Aorta (tissue), 5 donors: ENCODE results near the gene STK32B. TPM values are rescaled to one million over a fixed set of nuclear protein-coding genes. Genes with fewer than 3 reads are reported as not detected.

Experiments used
- ATAC-seq: fragments of 200-7000 bp; cut with Tn5 transposase; one replicate; pipeline ENCODE4 v1.9.1; 2022; ENCODE audit warnings: moderate library complexity; ENCODE audit not compliant: low FRiP score
- DNase-seq, 2 donors: peaks; one replicate each; pipeline ENCODE4 v3.0.0-alpha.2; 2020
- H3K27ac ChIP-seq, 2 donors: one replicate each; pipeline ENCODE4 v1.5.1; 2013; ENCODE audit warnings: low read length in 2 of 2, mild to moderate bottlenecking in 2 of 2, moderate library complexity in 2 of 2, control low read depth in 1 of 2, inconsistent platforms in 1 of 2, low read depth in 1 of 2
- H3K27me3 ChIP-seq, 2 donors: one replicate each; pipeline ENCODE4 v1.6.1; 2013; ENCODE audit warnings: control low read depth in 1 of 2, low read length in 1 of 2, mild to moderate bottlenecking in 1 of 2, moderate library complexity in 1 of 2; ENCODE audit not compliant: insufficient read depth in 2 of 2, control insufficient read depth in 1 of 2
- H3K36me3 ChIP-seq, 2 donors: one replicate each; pipeline ENCODE4 v1.6.1; 2013; ENCODE audit warnings: control low read depth in 1 of 2, low read length in 1 of 2, mild to moderate bottlenecking in 1 of 2; ENCODE audit not compliant: insufficient read depth in 2 of 2, control insufficient read depth in 1 of 2
- H3K4me1 ChIP-seq, 2 donors: one replicate each; pipeline ENCODE4 v1.6.1; 2013; ENCODE audit warnings: low read length in 2 of 2, control low read depth in 1 of 2, mild to moderate bottlenecking in 1 of 2, moderate library complexity in 1 of 2; ENCODE audit not compliant: insufficient read depth in 2 of 2, control insufficient read depth in 1 of 2
- H3K4me3 ChIP-seq, 2 donors: one replicate each; pipeline ENCODE4 v1.5.1; 2013; ENCODE audit warnings: low read length in 2 of 2, control low read depth in 1 of 2, mild to moderate bottlenecking in 1 of 2
- H3K9me3 ChIP-seq: one replicate; pipeline ENCODE4 v1.6.1; 2013; ENCODE audit warnings: mild to moderate bottlenecking, low read length; ENCODE audit not compliant: control insufficient read depth
- WGBS, 2 donors: extraction: QIAGEN DNeasy Blood & Tissue Kit; methylation state at CpG; one replicate each; pipeline ENCODE4 v1.1.7; 2013; 5-methylcytosine and 5-hydroxymethylcytosine counted together
- intact Hi-C, 2 donors: fragments of 100-400 bp; cut with DNase I; formaldehyde crosslinking; loops; one replicate each; pipeline versions ENCODE4 v1.14.2 to v1.15.0; 2022
- polyA plus RNA-seq, 2 donors: library from polyadenylated mRNA; stranded (reverse); fragments of 200-250 nt; gene quantifications; one replicate each; pipeline ENCODE4 v1.2.3, GENCODE V29; 2013
- total RNA-seq, 2 donors: library from RNA; stranded (reverse); fragmentation: NEBNext Ultra II Directional; extraction: Animal tissue kit (Norgen Biotek cat#: 25700); gene quantifications; one replicate each; pipeline ENCODE4 v1.2.1, GENCODE V29; 2021
- donor health status: healthy with polysubstance abuse.
- donor health status: Bipolar disorder and iron deficiency.
- donor health status: DM: no; HTN: no; CAD: no.
- donor health status: DM: no; HTN: no; CAD: no.
- donor health status: DM: yes; HTN: yes; CAD: no.

Gene STK32B
- total and polyA plus RNA-seq, 4 donors = 0.63 to 4.1 (median 1.9) TPM

DNA sequence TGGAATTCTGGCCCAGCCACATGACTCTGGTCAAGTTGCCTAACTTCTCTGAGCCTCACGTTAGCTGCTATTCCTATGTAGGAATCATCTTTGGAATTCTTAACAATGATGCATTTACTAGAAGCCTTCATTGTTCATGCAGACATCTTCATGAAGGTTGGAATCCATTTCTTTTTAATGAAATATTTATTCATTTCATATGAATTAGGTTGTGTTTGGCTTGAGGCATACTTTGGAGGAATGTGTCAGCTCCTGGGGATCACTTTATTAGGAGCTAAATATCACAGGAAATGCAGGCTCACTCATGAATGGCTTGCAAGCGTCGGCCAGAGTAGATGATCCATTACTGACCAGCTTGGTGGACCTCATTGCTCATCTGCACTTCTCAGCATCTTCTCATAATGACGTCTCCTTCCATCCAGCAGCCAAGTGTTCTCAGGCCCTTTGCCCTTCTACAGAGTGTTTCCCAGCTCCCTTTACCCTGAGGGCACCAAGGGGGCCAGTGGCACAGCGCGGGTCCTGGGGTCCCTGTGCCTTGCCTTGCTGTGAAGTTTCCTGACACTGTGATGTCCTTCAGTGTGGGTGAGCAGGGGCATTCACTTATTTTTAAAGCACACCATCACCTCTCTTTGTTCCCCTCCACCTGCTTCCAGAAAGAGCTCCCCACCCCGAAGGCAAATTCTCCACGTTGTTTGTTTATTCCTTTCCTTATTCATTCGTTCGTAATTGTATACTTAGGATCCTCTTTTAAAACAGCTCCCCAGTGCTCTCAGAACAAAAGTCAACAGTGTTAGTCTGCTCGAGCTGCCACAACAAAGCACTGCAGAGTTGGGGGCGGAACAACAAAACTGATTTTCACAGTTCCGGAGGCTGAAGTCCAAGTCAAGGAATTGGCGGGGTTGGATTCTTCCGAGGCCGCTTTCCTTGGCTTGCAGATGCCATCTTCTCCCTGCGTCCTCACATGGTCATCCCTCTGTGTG, 106.8 kb downstream of the STK32B start:
- no peak overlapping the region for H3K4me3 ChIP-seq
- no peaks in the 10 kb centered on the region for H3K4me1 ChIP-seq
- H3K27me3 ChIP-seq = no peaks in the 10 kb centered on the region
- H3K27ac ChIP-seq = no peak overlapping the region
- ATAC-seq (no peak), DNase-seq (no peak)
- no peaks in the 10 kb centered on the region for H3K36me3 ChIP-seq
- whole genome bisulfite sequencing, 2 donors = 71 to 75% methylated on average over 17 of the region's 17 CpGs
- intact Hi-C loops = no loop called here
- no peaks in the 10 kb centered on the region for H3K9me3 ChIP-seq

DNA sequence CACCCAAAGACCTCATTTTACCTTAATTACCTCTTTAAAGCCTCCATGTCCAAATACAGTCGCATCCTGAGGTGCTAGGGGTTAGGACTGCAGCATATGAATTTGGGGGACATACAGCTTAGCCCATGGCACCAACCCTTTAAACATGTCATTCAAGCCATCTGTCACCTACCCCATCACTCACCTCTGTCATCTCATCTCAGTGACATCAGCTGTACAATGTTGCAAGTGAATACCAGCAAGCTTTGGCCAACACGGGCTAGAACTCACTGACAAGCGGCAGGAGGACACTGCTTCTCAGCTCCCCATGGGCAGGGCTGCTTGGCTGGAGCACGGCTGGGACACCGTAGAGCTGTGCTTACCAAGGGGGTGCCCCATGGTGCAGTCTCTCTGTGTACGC, 107.5 kb downstream of the STK32B start:
- Histone ChIP-seq H3K9me3 (no peaks in the 10 kb centered on the region), H3K27ac (no peak overlapping the region), H3K4me1 (no peaks in the 10 kb centered on the region), H3K36me3 (no peaks in the 10 kb centered on the region), H3K4me3 (no peak overlapping the region), H3K27me3 (no peaks in the 10 kb centered on the region)
- WGBS, 2 donors = 87 to 89% methylated on average over 6 of the region's 6 CpGs
- DNase-seq (no peak), ATAC-seq (no peak)
- intact Hi-C loops = no loop called here

DNA sequence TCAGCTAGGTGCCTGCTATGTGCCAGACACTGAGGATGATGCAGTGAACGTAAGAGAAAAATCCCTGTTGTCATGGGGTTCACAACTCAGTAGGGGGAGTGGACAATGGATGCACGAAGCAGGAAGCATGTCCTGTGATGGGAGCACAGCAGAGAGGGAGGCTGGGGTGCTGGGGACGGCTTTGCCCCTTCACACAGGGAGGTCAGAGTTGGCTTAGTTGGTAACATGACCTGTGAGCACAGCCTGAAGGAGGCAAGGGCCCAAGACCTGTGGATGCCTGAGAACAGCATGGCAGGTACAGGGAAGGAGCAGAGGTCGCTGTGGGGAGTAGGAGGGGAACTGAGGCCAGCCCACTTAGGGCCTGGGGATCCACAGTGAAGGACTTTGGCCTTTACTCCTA, 109.4 kb downstream of the STK32B start:
- no peak for ATAC-seq
- Histone ChIP-seq H3K27me3 (no peaks in the 10 kb centered on the region), H3K9me3 (no peaks in the 10 kb centered on the region), H3K4me1 (no peaks in the 10 kb centered on the region), H3K4me3 (no peak overlapping the region), H3K36me3 (no peaks in the 10 kb centered on the region), H3K27ac (no peak overlapping the region)
- intact Hi-C loops = no loop called here
- WGBS, 2 donors = 82 to 88% methylated on average over 4 of the region's 4 CpGs
- no peak for DNase-seq

DNA sequence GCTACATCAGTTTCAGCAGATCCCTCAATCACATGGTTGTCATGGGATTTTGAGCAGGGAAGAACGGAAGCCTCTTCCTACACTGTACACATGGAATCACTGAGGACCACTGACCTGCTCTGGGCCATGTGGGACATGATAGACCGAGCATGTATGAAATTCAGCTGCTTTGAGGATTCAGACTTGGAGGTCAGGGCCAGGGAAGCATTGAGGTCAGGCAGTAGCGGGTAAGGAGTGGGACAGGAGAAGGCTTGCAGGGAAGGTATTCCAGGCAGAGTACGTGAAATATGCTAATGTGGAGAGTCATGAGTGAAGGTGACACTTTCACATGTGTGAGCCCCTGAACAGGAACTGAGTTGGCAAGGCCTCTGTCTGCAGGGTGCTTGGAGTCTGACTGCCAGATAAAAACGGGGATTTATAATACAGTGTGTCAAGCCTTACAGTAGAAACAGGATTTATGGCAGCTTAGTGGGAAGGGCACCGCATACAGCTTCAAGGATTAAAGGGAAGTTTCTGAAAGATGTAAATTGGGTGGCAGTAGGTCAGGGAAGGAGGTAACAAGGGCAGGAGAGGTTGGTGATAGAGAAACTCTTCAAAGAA, 111.7 kb downstream of the STK32B start:
- WGBS, 2 donors = 63 to 65% methylated on average over 6 of the region's 6 CpGs
- intact Hi-C loops = no loop called here
- Histone ChIP-seq H3K4me1 (no peaks in the 10 kb centered on the region), H3K4me3 (no peak overlapping the region), H3K27me3 (no peaks in the 10 kb centered on the region), H3K27ac (no peak overlapping the region), H3K9me3 (no peaks in the 10 kb centered on the region), H3K36me3 (no peaks in the 10 kb centered on the region)
- no peak for ATAC-seq
- peak in 1 of 2 donors; percentile 10 for DNase-seq

DNA sequence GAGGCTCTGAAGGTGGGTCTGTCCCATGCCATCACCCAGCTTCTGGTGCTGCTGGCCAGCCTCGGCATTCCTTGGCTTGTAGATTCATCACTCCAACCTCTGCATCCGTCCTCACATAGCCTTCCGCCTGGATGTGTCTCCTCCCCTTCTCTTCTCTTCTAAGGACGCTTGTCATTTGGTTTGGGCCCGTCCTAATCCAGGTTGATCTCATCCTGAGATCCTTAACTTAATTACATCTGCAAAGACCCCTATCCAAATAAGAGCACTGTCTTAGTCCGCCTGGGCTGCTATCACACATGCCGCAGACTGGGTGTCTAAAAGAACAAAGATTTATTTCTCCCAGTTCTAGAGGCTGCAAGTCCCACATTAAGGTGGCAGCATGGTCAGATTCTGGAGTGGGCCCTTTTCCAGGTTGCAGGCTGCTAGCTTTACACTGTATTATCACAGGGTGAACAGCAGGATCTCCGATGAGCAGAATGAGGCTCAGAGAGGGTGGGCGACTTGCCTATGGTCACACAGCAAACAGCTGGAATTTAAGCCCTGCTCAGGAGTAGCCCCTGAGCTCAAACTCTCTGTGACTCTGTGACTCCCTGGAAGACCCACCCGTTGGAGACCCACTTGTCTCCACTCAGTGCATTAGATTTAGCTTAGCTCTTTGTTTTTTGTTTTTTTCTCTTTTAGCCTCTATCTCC, 113.1 kb downstream of the STK32B start:
- ATAC-seq (no peak), DNase-seq (no peak)
- 92 to 93% methylated on average over 10 of the region's 10 CpGs for WGBS, 2 donors
- no peaks in the 10 kb centered on the region for H3K9me3 ChIP-seq
- no peak overlapping the region for H3K27ac ChIP-seq
- H3K27me3 ChIP-seq = no peaks in the 10 kb centered on the region
- no peaks in the 10 kb centered on the region for H3K36me3 ChIP-seq
- intact Hi-C loops = no loop called here
- no peak overlapping the region for H3K4me3 ChIP-seq
- H3K4me1 ChIP-seq = no peaks in the 10 kb centered on the region

DNA sequence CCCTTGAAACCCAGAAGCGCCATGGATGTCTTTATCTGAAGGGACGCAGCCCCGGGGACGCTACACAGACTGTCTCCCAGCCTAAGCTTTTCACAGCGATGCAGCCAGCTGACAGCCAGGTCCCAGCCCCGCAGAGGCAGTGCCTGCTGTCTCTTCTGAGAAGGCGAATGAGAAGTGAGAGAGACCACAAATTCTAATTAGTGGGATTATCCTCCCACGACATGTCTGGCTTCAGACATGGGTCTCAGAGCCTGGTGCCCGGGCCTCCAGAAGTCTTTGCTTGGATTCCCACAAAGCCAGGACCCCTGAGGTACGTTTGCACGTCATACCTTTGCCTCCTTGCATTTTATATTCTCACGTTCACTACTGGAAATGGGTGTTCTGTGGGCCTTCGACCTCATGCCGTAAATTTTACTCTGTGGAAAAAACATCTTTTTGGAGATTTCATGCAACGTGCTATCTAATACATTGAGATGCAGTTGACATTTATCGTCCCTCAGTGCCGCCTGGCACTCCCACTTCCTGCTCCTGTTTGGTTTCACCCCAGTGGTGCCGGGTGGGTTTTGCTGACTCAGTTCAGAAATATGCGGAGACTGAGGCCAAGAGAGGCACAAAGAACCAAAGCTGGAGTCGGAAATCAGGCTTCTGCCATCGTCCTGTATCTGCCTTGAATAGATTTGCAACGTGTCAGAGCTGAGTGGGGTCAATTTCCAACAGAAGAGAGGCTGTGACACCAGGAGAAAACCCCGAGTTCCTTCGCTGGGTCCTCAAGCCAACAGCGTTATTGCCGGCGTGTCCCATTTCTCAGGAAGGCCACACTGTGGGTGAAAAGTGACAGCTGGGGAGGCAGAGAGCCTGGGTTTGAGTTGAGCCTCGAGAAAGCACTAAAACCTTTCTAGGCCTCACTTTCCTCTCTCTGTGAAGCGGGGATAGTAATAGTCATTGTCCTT, 114.4 kb downstream of the STK32B start:
- Histone ChIP-seq H3K36me3 (no peaks in the 10 kb centered on the region), H3K4me3 (no peak overlapping the region), H3K27ac (no peak overlapping the region), H3K9me3 (no peaks in the 10 kb centered on the region), H3K4me1 (no peaks in the 10 kb centered on the region), H3K27me3 (no peaks in the 10 kb centered on the region)
- ATAC-seq (no peak), DNase-seq (peak in 1 of 2 donors; percentile 46)
- intact Hi-C loops = no loop called here
- 51 to 65% methylated on average over 29 of the region's 29 CpGs for WGBS, 2 donors

DNA sequence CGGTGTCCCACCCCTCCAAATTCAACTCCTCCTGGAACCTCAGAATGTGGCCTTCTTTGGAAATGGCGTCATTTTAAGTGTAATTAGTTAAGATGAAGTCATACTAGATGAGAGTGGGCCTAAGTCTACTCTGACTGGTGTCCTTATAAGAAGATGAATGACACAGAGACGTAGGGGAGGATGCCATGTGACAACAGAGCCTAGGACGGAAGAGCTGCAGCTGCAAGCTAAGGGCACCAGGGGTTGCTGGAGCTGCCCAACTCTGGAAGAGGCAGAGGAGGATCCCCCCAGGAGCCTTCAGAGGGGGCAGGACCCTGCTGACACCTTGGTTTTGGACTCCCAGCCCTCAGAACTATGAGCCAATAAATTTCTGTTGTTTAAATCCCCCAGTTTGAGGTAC, 115.1 kb downstream of the STK32B start:
- Histone ChIP-seq H3K4me1 (no peaks in the 10 kb centered on the region), H3K4me3 (no peak overlapping the region), H3K27me3 (no peaks in the 10 kb centered on the region), H3K36me3 (no peaks in the 10 kb centered on the region), H3K27ac (no peak overlapping the region), H3K9me3 (no peaks in the 10 kb centered on the region)
- ATAC-seq (no peak), DNase-seq (peak in 1 of 2 donors; percentile 15)
- WGBS, 2 donors = 93% methylated on average over 4 of the region's 4 CpGs
- intact Hi-C loops = no loop called here

DNA sequence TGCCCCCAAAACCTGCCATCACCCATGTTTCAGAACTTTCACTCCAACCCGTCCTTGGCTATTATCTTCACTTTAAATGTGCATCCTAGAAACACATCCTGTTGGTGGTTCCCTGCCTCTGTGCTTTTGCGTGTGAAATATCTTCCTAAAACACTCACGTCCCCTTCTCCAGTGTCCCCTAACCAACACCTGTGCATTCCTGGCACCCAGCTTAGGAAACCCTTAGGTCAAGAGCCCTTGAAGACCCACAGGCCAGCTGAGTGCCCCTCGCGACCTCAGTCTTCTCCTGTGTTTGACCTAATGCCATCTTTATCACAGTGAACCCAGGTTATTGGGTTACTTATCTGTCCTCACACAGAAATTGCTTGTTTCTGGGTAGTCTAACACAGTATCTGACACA, 117.6 kb downstream of the STK32B start:
- Histone ChIP-seq H3K27me3 (no peaks in the 10 kb centered on the region), H3K27ac (no peak overlapping the region), H3K36me3 (no peaks in the 10 kb centered on the region), H3K4me1 (no peaks in the 10 kb centered on the region), H3K4me3 (no peak overlapping the region), H3K9me3 (no peaks in the 10 kb centered on the region)
- WGBS, 2 donors = 93% methylated on average over 5 of the region's 5 CpGs
- intact Hi-C loops = no loop called here
- ATAC-seq = no peak
- peak in 1 of 2 donors; percentile 24 for DNase-seq
